A549 (cell line): Measurements from ENCODE around the gene SHC4. TPM values are rescaled to one million over a fixed set of nuclear protein-coding genes. Genes with fewer than 3 reads are reported as not detected.

Experiments
- ATAC-seq, 2 experiments: fragments of 200-7000 bp in 1 of 2; fragments of >200 bp in 1 of 2; cut with Nextera tagmentation in 1 of 2; cut with Tn5 transposase in 1 of 2; 3 replicates each; pipeline versions ENCODE4 v1.8.0 to v1.9.1; 2018 to 2020; ENCODE audit warnings: mild to moderate bottlenecking in 1 of 2, moderate library complexity in 1 of 2
- CTCF ChIA-PET: fragments of 300-600 bp; sonication (Branson Sonifier 250); formaldehyde crosslinking; extraction: SDS; loops from one replicate; lab custom pipeline; 2021; ENCODE audit warnings: antibody characterized with exemption, inconsistent platforms; lab: Yijun Ruan, JAX
- POLR2A ChIA-PET: fragments of 350-600 bp; formaldehyde crosslinking; extraction: SDS; loops from one replicate; lab custom pipeline; 2021; ENCODE audit warnings: antibody characterized with exemption, inconsistent platforms; lab: Yijun Ruan, JAX
- DNase-seq, 2 experiments: peaks; one replicate each; pipeline versions ENCODE4 v3.0.0 to v3.0.0-alpha.2; 2011 to 2016; ENCODE audit warnings: low read depth in 1 of 2, low spot score in 1 of 2
- FAIRE-seq: peaks from 2 replicates; lab custom pipeline; 2011; peaks lifted over from hg19 to GRCh38; lab: Jason Lieb, UNC
- H3K27ac ChIP-seq, 2 experiments: fragments of >200 bp; sonication (Bioruptor Twin); formaldehyde crosslinking; 3 replicates each; pipeline ENCODE4 v1.5.1; 2016 to 2017
- H3K4me1 ChIP-seq: fragments of >200 bp; sonication (Bioruptor Twin); formaldehyde crosslinking; 3 replicates; pipeline ENCODE4 v1.6.1; 2016
- H3K4me2 ChIP-seq: fragments of >200 bp; sonication (Bioruptor Twin); formaldehyde crosslinking; 3 replicates; pipeline ENCODE4 v1.6.1; 2016
- H3K4me3 ChIP-seq: fragments of >200 bp; sonication (Bioruptor Twin); formaldehyde crosslinking; 3 replicates; pipeline ENCODE4 v1.5.1; 2016
- H3K9me3 ChIP-seq: fragments of >200 bp; sonication (Bioruptor Twin); formaldehyde crosslinking; 3 replicates; pipeline ENCODE4 v1.6.1; 2016
- CBX8 ChIP-seq: fragments of 200-600 bp; sonication (generic); IDR thresholded peaks from 2 replicates; pipeline ENCODE4 v1.6.1; 2016
- CEBPB ChIP-seq, 2 experiments: fragments of >200 bp in 1 of 2; sonication (Bioruptor Twin) in 1 of 2; formaldehyde crosslinking in 1 of 2; IDR thresholded peaks; 2 replicates each; pipeline ENCODE4 v1.6.1; 2012 to 2016
- CHD4 ChIP-seq: fragments of 200-600 bp; sonication (generic); IDR thresholded peaks from 2 replicates; pipeline ENCODE4 v1.6.1; 2016; ENCODE audit warnings: antibody characterized with exemption, mild to moderate bottlenecking, borderline replicate concordance
- EHMT2 ChIP-seq: fragments of 200-600 bp; sonication (generic); IDR thresholded peaks from 2 replicates; pipeline ENCODE4 v1.6.1; 2016; ENCODE audit warnings: antibody characterized with exemption, low read depth, mild to moderate bottlenecking, moderate library complexity
- FOSL2 ChIP-seq, 2 experiments: fragments of 450-650 bp in 1 of 2; fragments of >200 bp in 1 of 2; sonication (Bioruptor Twin) in 1 of 2; formaldehyde crosslinking; IDR thresholded peaks; 2 replicates each; pipeline versions ENCODE4 v1.5.0 to v1.6.1; 2016 to 2020; ENCODE audit warnings: mild to moderate bottlenecking in 1 of 2, moderate library complexity in 1 of 2
- GATA3 ChIP-seq: IDR thresholded peaks from 2 replicates; pipeline ENCODE4 v1.6.1; 2012; ENCODE audit warnings: borderline replicate concordance
- HDAC2 ChIP-seq: fragments of 200-600 bp; sonication (generic); IDR thresholded peaks from 2 replicates; pipeline ENCODE4 v1.6.1; 2016
- HOXB13 ChIP-seq: fragments of 250-450 bp; sonication (Bioruptor Pico); IDR thresholded peaks from 2 replicates; pipeline ENCODE4 v1.5.0; 2020; ENCODE audit warnings: low read depth, mild to moderate bottlenecking, moderate library complexity
- KDM1A ChIP-seq: fragments of 200-600 bp; sonication (generic); IDR thresholded peaks from 2 replicates; pipeline ENCODE4 v1.6.1; 2016; ENCODE audit warnings: low read depth, mild to moderate bottlenecking
- MAFK ChIP-seq: fragments of 450-650 bp; IDR thresholded peaks from 2 replicates; pipeline ENCODE4 v1.6.1; 2014; ENCODE audit not compliant: partially characterized antibody
- NPAS2 ChIP-seq: fragments of 250-450 bp; sonication (Bioruptor Pico); IDR thresholded peaks from 2 replicates; pipeline ENCODE4 v1.8.0; 2022; ENCODE audit warnings: mild to moderate bottlenecking, moderate library complexity, borderline replicate concordance
- NR3C1 ChIP-seq: fragments of >200 bp; sonication (Bioruptor Twin); formaldehyde crosslinking; IDR thresholded peaks from 3 replicates; pipeline ENCODE4 v1.6.1; 2017
- RARB ChIP-seq: fragments of 250-450 bp; sonication (Bioruptor Pico); IDR thresholded peaks from 2 replicates; pipeline ENCODE4 v1.8.0; 2021; ENCODE audit warnings: mild to moderate bottlenecking, moderate library complexity
- RFX5 ChIP-seq: fragments of 450-650 bp; IDR thresholded peaks from 2 replicates; pipeline ENCODE4 v1.7.1; 2014; ENCODE audit warnings: antibody characterized with exemption, mild to moderate bottlenecking, moderate library complexity
- TFCP2L1 ChIP-seq: fragments of 250-450 bp; sonication (Bioruptor Pico); IDR thresholded peaks from 2 replicates; pipeline ENCODE4 v1.5.0; 2021; ENCODE audit warnings: mild to moderate bottlenecking
- TP53 ChIP-seq: fragments of 250-450 bp; sonication (Bioruptor Pico); IDR thresholded peaks from 2 replicates; pipeline ENCODE4 v1.5.0; 2021; ENCODE audit warnings: mild to moderate bottlenecking, moderate library complexity
- ZFP36 ChIP-seq: fragments of 450-650 bp; IDR thresholded peaks from 2 replicates; pipeline ENCODE4 v1.6.1; 2014; ENCODE audit warnings: borderline replicate concordance; ENCODE audit not compliant: partially characterized antibody
- WGBS: methylation state at CpG from one replicate; pipeline ENCODE4 v1.1.6; 2017; ENCODE audit errors: missing lambda C conversion rate; 5-methylcytosine and 5-hydroxymethylcytosine counted together
- polyA plus RNA-seq, 4 experiments: library from polyadenylated mRNA; depleted of rRNA in 3 of 4; stranded (reverse); fragments of >200 nt; fragmentation: RNase III in 1 of 4; extraction: RNeasy Plus Mini Kit Qiagen cat#74134 plus additional on column Dnase treatment in 1 of 4; gene quantifications; 2 replicates in 3 of 4; 3 replicates in 1 of 4; pipeline ENCODE4 v1.2.3, GENCODE V29; 2011 to 2017
- TF ChIP-seq, protein P1 (sequence below): IDR thresholded peaks from 2 replicates; pipeline ENCODE4 v1.6.1; 2012
- TF ChIP-seq, protein P2 (sequence below): fragments of 250-450 bp; sonication (Bioruptor Pico); IDR thresholded peaks from 2 replicates; pipeline ENCODE4 v1.5.0; 2020; ENCODE audit warnings: low read depth, mild to moderate bottlenecking, moderate library complexity
- TF ChIP-seq, protein P3 (sequence below): fragments of >200 bp; sonication (Bioruptor Twin); formaldehyde crosslinking; IDR thresholded peaks from 3 replicates; pipeline ENCODE4 v1.5.1; 2016
- TF ChIP-seq, protein P4 (sequence below): fragments of >200 bp; sonication (Bioruptor Twin); formaldehyde crosslinking; IDR thresholded peaks from 2 replicates; pipeline ENCODE4 v1.6.1; 2016
- TF ChIP-seq, protein P5 (sequence below): IDR thresholded peaks from 2 replicates; pipeline ENCODE4 v1.6.1; 2012
- TF ChIP-seq, protein P6 (sequence below): IDR thresholded peaks from 2 replicates; pipeline ENCODE4 v1.6.1; 2012; ENCODE audit warnings: low read depth, borderline replicate concordance

Gene SHC4
- polyA plus RNA-seq, 2 of the 4 experiments (the other 2 are of a cell fraction), result 0.08 to 0.16 TPM

DNA sequence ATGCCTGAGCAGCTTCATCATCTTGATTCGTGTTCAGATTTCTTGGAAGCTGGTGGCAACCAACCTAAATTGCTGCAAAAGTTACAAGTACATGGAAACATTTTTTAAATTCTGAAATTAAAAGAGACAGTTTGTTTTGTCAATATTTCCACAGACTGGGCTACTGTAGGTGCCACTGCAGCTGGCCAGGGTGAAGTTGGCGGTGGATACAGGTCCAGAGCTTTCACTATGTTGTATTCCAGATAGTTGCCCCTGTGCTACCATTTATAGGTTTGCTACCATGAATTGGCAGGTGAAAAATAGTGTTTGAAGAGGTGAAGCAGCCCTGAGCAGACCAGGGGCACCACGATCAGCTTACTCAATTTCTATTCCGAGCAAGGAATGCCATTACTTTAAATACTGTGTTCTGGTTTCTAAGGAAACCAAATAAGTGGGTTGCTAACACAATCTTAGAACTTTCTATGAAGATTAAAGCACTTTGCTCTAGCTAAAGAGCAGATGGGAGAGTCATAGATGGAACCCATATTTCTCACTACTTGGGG, 21.2 kb upstream of the SHC4 start (continued):
- no peak for TF ChIP-seq CEBPB (IDR thresholded peaks at IDR 0.05)
- no peak for TF ChIP-seq FOSL2 (IDR thresholded peaks at IDR 0.05)
- TF ChIP-seq FOSL2 (CRISPR knock-in tag; IDR thresholded peaks at IDR 0.05), result no peak
- TF ChIP-seq GATA3, result no peak

DNA sequence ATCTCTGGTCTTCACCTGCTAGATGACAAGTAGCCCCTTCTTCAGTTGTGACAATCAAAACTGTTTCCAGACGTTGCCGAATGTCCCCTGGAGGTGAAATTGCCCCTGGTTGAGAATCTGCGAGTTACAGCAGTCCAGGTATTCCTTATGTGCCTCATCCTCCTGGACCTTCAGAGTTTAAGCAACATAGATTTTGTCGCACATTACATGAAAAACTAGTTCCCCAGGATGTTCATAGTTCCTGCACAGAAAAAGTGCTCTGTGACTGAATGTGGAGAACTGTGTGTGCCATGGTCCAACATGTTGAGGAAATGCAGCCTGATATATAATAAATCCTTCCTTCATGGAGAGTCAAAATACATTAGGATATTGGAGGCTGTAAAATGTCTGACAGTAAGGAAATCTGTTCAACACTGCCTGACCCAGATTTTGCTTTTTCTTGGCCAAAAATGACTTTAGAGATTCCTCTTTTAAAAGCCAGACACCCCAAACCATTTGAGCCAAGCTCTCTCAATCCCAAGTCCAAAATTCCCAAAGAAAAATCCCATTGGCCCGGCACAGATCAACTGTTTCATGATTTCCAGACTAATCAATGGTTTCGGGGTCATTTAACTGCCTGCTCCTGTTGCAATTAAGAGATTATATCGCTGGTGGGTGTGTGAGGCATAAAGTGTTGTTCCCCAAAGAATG, 20.4 kb upstream of the SHC4 start:
- Histone ChIP-seq H3K9me3 (no peaks in the 10 kb centered on the region), H3K4me1 (no peaks in the 10 kb centered on the region), H3K4me2 (no peak overlapping the region), H3K27ac (no peak overlapping the region), H3K4me3 (no peak overlapping the region)
- DNase-seq, result no peak
- TF ChIP-seq, protein P1, sequence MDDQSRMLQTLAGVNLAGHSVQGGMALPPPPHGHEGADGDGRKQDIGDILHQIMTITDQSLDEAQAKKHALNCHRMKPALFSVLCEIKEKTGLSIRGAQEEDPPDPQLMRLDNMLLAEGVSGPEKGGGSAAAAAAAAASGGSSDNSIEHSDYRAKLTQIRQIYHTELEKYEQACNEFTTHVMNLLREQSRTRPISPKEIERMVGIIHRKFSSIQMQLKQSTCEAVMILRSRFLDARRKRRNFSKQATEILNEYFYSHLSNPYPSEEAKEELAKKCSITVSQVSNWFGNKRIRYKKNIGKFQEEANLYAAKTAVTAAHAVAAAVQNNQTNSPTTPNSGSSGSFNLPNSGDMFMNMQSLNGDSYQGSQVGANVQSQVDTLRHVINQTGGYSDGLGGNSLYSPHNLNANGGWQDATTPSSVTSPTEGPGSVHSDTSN, result no peak
- no peak for TF ChIP-seq MAFK
- TF ChIP-seq CHD4, result no peak
- TF ChIP-seq FOSL2 (IDR thresholded peaks at IDR 0.05), result no peak
- TF ChIP-seq FOSL2 (CRISPR knock-in tag; IDR thresholded peaks at IDR 0.05), result no peak
- no peak for TF ChIP-seq TP53 (CRISPR knock-in tag)
- no peak for TF ChIP-seq NPAS2 (CRISPR knock-in tag)
- TF ChIP-seq NR3C1, result no peak
- no peak for TF ChIP-seq CBX8
- TF ChIP-seq EHMT2, result no peak
- TF ChIP-seq, protein P2, sequence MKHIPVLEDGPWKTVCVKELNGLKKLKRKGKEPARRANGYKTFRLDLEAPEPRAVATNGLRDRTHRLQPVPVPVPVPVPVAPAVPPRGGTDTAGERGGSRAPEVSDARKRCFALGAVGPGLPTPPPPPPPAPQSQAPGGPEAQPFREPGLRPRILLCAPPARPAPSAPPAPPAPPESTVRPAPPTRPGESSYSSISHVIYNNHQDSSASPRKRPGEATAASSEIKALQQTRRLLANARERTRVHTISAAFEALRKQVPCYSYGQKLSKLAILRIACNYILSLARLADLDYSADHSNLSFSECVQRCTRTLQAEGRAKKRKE (CRISPR knock-in tag), result no peak
- TF ChIP-seq ZFP36, result no peak
- 78% methylated on average over 7 of the region's 7 CpGs for WGBS
- no peak for ATAC-seq
- FAIRE-seq, result no peak
- ChIA-PET CTCF (interaction anchor here (1.0 kb wide), 2 partner anchors 49 to 122 kb away, joined by 3 to 5 read pairs; no protein-coding TSS in a partner anchor), POLR2A (no interaction called here)

DNA sequence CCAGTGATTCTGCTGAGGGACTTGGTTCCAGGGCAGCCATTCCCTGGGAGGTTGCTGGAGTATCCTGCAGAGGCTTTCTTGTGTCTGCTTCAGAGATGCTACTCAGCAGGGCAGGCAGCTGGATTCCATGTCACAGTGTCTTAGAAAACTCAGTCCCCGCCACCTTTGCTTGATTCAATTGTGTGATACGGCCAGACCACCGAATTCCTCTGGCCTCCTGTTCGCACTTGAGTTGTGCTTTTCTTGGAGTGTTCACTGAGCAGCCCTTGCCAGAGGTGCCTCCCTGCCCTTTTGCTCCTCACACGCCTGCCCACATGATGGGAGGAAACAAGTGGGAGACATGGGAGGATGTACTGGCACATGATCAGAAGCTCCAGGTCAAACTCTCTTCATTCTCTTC, 19.6 kb upstream of the SHC4 start:
- TF ChIP-seq, protein P3, sequence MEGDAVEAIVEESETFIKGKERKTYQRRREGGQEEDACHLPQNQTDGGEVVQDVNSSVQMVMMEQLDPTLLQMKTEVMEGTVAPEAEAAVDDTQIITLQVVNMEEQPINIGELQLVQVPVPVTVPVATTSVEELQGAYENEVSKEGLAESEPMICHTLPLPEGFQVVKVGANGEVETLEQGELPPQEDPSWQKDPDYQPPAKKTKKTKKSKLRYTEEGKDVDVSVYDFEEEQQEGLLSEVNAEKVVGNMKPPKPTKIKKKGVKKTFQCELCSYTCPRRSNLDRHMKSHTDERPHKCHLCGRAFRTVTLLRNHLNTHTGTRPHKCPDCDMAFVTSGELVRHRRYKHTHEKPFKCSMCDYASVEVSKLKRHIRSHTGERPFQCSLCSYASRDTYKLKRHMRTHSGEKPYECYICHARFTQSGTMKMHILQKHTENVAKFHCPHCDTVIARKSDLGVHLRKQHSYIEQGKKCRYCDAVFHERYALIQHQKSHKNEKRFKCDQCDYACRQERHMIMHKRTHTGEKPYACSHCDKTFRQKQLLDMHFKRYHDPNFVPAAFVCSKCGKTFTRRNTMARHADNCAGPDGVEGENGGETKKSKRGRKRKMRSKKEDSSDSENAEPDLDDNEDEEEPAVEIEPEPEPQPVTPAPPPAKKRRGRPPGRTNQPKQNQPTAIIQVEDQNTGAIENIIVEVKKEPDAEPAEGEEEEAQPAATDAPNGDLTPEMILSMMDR, result no peak
- TF ChIP-seq, protein P4, sequence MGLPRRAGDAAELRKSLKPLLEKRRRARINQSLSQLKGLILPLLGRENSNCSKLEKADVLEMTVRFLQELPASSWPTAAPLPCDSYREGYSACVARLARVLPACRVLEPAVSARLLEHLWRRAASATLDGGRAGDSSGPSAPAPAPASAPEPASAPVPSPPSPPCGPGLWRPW, result no peak
- TF ChIP-seq HDAC2, result no peak
- Histone ChIP-seq H3K9me3 (no peaks in the 10 kb centered on the region), H3K4me1 (no peaks in the 10 kb centered on the region), H3K27ac (no peak overlapping the region), H3K4me3 (no peak overlapping the region), H3K4me2 (no peak overlapping the region)
- ChIA-PET POLR2A (no interaction called here), CTCF (interaction anchor here (1.0 to 1.3 kb wide), 2 partner anchors 18 to 122 kb away, joined by 4 to 5 read pairs; no protein-coding TSS in a partner anchor)
- FAIRE-seq (no peak), ATAC-seq (no peak), DNase-seq (no peak)
- 89% methylated on average over 4 of the region's 5 CpGs for WGBS

DNA sequence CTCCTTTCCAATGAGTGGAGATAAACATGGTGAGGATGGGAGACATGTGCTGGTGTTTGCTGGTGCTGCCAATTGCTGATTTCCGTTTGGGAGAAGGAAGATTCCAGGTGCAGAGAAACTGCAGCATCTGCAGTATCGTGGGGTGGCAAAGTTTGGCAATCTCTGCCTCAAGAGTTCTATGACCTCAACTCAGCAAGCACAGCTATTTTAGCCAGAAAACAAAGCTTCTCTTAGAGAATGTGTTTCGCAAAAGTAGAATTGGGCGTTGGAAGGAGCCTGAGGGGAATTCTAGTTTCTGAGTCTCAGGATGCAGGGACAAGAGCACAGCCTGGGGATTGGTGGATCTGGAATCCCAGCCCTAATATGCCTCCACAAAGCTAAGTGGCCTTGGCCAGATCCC, 18.2 kb upstream of the SHC4 start:
- WGBS, result 53% methylated on average over 4 of the region's 4 CpGs
- H3K27ac ChIP-seq, result no peak overlapping the region
- H3K4me2 ChIP-seq, result no peak overlapping the region
- ATAC-seq (no peak), FAIRE-seq (no peak), DNase-seq (no peak)
- no peaks in the 10 kb centered on the region for H3K4me1 ChIP-seq
- H3K4me3 ChIP-seq, result no peak overlapping the region
- no peaks in the 10 kb centered on the region for H3K9me3 ChIP-seq
- POLR2A ChIA-PET, result no interaction called here
- CTCF ChIA-PET, result interaction anchor here (1.3 kb wide), 1 partner anchor 17 kb away, joined by 4 read pairs; no protein-coding TSS in a partner anchor
- no peak for TF ChIP-seq ZFP36
- TF ChIP-seq, protein P5, sequence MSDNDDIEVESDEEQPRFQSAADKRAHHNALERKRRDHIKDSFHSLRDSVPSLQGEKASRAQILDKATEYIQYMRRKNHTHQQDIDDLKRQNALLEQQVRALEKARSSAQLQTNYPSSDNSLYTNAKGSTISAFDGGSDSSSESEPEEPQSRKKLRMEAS, result no peak
- no peak for TF ChIP-seq CBX8
- no peak for TF ChIP-seq HOXB13
- TF ChIP-seq, protein P6, sequence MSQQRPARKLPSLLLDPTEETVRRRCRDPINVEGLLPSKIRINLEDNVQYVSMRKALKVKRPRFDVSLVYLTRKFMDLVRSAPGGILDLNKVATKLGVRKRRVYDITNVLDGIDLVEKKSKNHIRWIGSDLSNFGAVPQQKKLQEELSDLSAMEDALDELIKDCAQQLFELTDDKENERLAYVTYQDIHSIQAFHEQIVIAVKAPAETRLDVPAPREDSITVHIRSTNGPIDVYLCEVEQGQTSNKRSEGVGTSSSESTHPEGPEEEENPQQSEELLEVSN, result no peak
- TF ChIP-seq KDM1A, result no peak
- TF ChIP-seq RFX5, result no peak
- TF ChIP-seq RARB, result no peak
- TF ChIP-seq TFCP2L1 (CRISPR knock-in tag), result no peak
